ENCODE measurements around the gene SH3TC2. TPM values are rescaled to one million over a fixed set of nuclear protein-coding genes. Genes with fewer than 3 reads are reported as not detected.

The SH3TC2 gene
- total RNA-seq, 1 experiment from 2014 or later = 2.9 TPM

DNA sequence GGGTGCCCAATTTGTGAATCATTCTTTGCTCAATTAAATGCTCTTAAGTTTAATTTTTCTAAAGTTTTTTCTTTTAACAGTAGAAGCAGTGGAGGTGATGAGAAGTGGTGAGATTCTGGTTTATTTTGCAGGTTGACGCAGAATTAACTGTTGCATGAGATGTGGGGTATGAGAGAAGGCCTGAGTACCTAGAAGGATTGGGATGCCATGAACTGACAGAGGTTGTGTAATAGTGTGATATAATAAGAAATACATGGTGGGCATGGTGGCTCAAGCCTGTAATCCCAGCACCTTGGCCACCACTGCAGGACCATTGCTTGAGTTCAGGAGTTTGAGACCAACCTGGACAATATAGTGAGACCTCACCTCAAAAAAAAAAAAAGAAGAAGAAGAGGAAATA lies 8.4 kb upstream of the SH3TC2 start:
- no peaks in the 10 kb centered on the region; the same call in none of the 2 replicates for H3K9me3 ChIP-seq
- no peaks in the 10 kb centered on the region for H3K36me3 ChIP-seq
- no peak overlapping the region for H3K4me3 ChIP-seq
- DNase-seq = no peak
- H3K27me3 ChIP-seq = no peaks in the 10 kb centered on the region

GRCh38 chr5:149069711-149070110 lies 6.8 kb upstream of the SH3TC2 start:
- H3K4me3 ChIP-seq = no peak overlapping the region
- H3K27me3 ChIP-seq = no peaks in the 10 kb centered on the region
- H3K36me3 ChIP-seq = no peaks in the 10 kb centered on the region
- no peak for DNase-seq
- no peaks in the 10 kb centered on the region; the same call in 1 of the 2 replicates for H3K9me3 ChIP-seq

DNA sequence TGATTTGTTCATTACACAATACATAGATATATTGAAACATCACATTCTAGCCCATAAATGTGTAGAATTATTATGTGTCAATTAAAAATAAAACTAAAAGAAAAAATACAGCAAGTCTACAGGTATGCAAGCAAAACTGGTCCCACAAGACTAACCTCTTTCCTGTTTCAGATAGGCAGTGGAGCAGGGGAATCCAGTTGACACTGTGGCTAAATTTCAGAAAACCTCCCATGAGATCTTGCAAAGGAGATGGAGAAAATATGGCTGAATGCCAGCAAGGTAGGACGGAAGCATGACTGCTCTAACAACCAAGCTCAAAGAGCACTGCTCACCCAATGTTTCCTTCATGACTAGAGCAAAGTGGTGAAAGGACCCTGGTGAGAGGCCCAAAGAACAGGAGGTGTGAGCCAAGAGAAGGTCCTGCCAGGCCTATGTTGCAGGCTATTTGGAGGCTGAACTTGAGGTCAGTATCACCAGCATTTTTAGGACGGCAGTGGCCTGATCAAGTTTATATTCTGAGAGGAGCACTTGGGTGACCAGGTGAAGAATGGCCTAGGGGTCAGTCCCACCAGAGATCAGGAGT lies 1.1 kb upstream of the SH3TC2 start:
- no peaks in the 10 kb centered on the region; the same call in 1 of the 2 replicates for H3K9me3 ChIP-seq
- DNase-seq = no peak
- H3K27me3 ChIP-seq = no peaks in the 10 kb centered on the region
- no peak overlapping the region for H3K4me3 ChIP-seq
- H3K36me3 ChIP-seq = no peaks in the 10 kb centered on the region

- DNase-seq = peak; percentile 95
- Histone ChIP-seq H3K27me3 (no peaks in the 10 kb centered on the region), H3K4me3 (no peak overlapping the region), H3K9me3 (peaks cover 10% of the 10 kb centered on the region), H3K36me3 (no peaks in the 10 kb centered on the region)
Observed at GRCh38 chr5:149062371-149063016, 368 bp downstream of the SH3TC2 start.

GRCh38 chr5:149061341-149061740 lies 1.5 kb downstream of the SH3TC2 start:
- peaks cover 11% of the 10 kb centered on the region for H3K9me3 ChIP-seq

GRCh38 chr5:149060325-149060724 lies 2.5 kb downstream of the SH3TC2 start:
- Histone ChIP-seq H3K27me3 (no peaks in the 10 kb centered on the region), H3K36me3 (no peaks in the 10 kb centered on the region), H3K4me3 (no peak overlapping the region), H3K9me3 (peaks cover 11% of the 10 kb centered on the region)
- peak; percentile 26 for DNase-seq

More at GRCh38 chr5:149061341-149061740, 1.5 kb downstream of the SH3TC2 start:
- no peak overlapping the region for H3K4me3 ChIP-seq
- H3K27me3 ChIP-seq = no peaks in the 10 kb centered on the region
- H3K36me3 ChIP-seq = no peaks in the 10 kb centered on the region
- no peak for DNase-seq

DNA sequence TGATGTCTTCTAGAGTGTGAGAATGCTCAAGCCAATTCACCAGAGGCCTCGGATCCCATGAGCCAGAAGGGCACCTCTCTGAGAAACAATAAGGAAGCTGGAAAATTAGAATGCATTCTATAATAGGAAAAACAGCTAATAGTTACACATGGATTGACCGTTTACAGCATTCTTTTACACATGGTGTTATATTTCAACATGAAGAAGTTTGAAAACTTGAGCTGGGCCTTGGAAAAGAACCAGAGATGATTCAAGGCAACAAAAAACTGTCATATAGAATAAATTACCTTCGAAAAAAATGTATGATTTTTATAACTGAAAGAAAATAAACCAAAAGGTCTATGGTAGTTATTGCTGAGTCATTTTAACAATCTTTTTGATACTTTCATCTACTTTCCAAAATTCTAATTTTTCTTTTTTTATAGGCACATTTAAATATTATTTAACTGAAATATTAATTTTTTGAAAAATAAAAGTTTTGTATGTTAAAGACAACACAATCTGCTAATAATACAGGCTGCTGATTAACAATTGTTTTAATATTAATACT lies 6.2 kb downstream of the SH3TC2 start:
- Histone ChIP-seq H3K9me3 (peaks cover 11% of the 10 kb centered on the region), H3K36me3 (no peaks in the 10 kb centered on the region), H3K27me3 (no peaks in the 10 kb centered on the region), H3K4me3 (no peak overlapping the region)
- peak; percentile 41 for DNase-seq

DNA sequence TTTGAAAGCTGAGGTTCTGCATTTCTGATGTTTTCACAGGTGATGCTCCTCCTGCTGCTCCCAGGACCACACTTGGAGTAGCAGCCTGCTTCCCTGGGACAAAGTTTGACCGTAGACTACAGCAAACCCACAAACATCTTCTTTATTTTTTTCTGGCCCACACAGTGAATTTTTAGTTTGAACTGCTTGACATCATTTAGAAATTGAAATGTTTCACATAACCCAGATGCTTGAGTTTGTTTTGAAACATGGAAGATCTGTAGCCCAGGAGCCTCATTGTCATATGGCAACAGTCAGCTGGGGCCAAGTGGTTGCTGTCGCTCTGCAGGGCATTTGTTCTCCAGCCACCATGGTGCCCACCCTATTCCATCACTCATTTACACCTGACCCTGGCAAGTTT lies 8.4 kb downstream of the SH3TC2 start:
- H3K4me3 ChIP-seq = no peak overlapping the region
- DNase-seq = no peak
- peaks cover 11% of the 10 kb centered on the region for H3K9me3 ChIP-seq
- no peaks in the 10 kb centered on the region for H3K27me3 ChIP-seq
- H3K36me3 ChIP-seq = no peaks in the 10 kb centered on the region

GRCh38 chr5:149053072-149053695 lies 9.7 kb downstream of the SH3TC2 start:
- DNase-seq = peak; percentile 71
- H3K36me3 ChIP-seq = no peaks in the 10 kb centered on the region
- H3K4me3 ChIP-seq = no peak overlapping the region
- no peaks in the 10 kb centered on the region for H3K27me3 ChIP-seq
- peaks cover 8% of the 10 kb centered on the region for H3K9me3 ChIP-seq

- H3K4me3 ChIP-seq = no peak overlapping the region
- no peaks in the 10 kb centered on the region for H3K36me3 ChIP-seq
Observed at GRCh38 chr5:149049371-149049781, 13.5 kb downstream of the SH3TC2 start.

DNA sequence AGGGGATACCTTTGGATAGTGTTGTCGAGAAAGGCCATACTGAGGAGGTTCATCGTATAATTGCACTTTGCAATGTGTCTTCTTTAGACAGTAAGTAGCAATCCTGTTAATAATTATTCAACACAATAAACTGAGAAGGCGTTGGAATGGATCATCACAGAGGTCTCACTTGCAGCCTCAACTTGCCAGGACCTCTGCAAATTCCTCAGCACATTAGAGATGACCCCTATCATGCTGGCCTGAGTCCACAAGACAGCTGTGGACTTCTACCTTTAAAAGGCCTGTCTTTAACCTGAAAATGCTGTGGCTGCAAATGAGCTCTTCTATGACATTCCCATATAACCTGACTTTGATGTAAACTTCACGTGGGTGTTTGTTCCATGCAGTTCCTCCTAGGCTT lies 14.1 kb downstream of the SH3TC2 start:
- H3K9me3 ChIP-seq = no peaks in the 10 kb centered on the region
- no peak for DNase-seq
- no peaks in the 10 kb centered on the region for H3K27me3 ChIP-seq

More at GRCh38 chr5:149049371-149049781, 13.5 kb downstream of the SH3TC2 start:
- H3K9me3 ChIP-seq = no peaks in the 10 kb centered on the region
- DNase-seq = peak; percentile 97
- H3K27me3 ChIP-seq = no peaks in the 10 kb centered on the region

DNA sequence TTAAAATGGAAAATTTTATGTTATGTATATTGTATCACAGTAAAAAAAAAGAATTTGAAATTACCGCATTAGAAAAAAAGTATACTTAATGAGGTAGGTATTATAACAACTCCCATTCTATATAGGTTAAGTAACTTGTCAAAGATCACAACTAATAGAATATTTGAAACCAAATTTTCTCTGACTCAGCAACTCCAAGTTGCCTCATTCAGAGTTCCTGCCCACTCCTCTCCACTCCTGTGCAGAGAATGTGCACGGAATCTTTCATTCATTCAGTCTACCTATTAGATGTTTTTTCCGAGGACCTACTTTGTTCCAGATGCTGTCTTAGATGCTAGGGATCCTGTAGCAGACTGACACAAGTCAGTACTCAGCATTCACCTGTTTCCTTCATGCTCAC lies 15.4 kb downstream of the SH3TC2 start:
- no peaks in the 10 kb centered on the region for H3K36me3 ChIP-seq
- no peaks in the 10 kb centered on the region for H3K9me3 ChIP-seq
- H3K4me3 ChIP-seq = no peak overlapping the region
- no peak for DNase-seq
- H3K27me3 ChIP-seq = no peaks in the 10 kb centered on the region

More for the DNA sequence above, 14.1 kb downstream of the SH3TC2 start:
- no peaks in the 10 kb centered on the region for H3K36me3 ChIP-seq
- H3K4me3 ChIP-seq = no peak overlapping the region

- Histone ChIP-seq H3K9me3 (no peaks in the 10 kb centered on the region), H3K36me3 (no peaks in the 10 kb centered on the region), H3K4me3 (no peak overlapping the region), H3K27me3 (no peaks in the 10 kb centered on the region)
- DNase-seq = no peak
Observed at GRCh38 chr5:149046196-149046829, 16.5 kb downstream of the SH3TC2 start.

DNA sequence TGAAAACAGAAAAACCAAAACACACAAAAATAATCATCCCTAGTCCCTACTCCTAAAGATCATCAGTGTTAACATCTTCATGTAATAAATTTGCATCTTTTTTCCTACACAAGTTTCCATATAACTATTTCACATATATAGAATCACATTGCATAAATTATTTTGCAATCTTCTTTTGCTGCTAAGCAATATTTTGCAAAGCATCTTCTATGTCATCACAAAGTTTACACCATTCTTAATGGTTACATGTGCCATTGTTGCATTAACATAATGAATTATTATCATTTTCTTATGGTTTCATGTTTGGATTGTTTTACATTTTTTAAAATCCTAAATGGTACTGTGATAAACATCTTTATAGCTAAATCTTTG lies 17.8 kb downstream of the SH3TC2 start:
- no peaks in the 10 kb centered on the region for H3K9me3 ChIP-seq
- H3K27me3 ChIP-seq = no peaks in the 10 kb centered on the region
- H3K36me3 ChIP-seq = no peaks in the 10 kb centered on the region
- DNase-seq = no peak
- no peak overlapping the region for H3K4me3 ChIP-seq

DNA sequence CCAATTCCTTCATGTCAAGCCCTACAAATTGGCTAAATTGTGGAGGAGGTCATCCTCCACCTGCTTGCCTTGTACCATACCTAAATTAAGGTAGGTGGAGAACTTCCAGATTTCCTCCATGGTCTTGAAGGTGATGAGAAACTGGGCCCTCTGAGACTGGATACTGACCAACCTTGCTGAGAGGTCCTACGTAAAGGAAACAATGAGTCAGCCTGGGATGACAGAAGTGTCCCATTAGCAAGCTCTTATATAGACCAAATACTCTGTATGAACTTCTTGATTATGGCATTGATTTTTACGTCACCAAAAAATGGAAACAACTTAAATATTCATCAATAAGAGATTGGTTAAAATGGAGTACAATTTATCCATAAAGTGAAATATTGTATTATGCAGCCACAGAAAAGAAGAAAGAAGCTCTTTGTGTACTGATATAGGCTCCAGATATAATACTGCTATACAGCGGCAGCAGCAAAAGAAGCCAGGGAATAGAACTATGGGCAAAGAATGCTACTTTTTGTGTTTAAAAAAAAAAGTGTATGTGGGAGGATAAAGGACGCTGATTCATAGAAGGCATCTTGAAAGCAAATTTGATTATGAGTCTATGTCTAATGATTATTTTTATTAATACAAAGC lies 18.3 kb downstream of the SH3TC2 start:
- no peak for DNase-seq
- H3K36me3 ChIP-seq = no peaks in the 10 kb centered on the region
- H3K27me3 ChIP-seq = no peaks in the 10 kb centered on the region
- no peaks in the 10 kb centered on the region for H3K9me3 ChIP-seq
- no peak overlapping the region for H3K4me3 ChIP-seq

- DNase-seq = no peak
- Histone ChIP-seq H3K4me3 (no peak overlapping the region), H3K27me3 (no peaks in the 10 kb centered on the region), H3K36me3 (no peaks in the 10 kb centered on the region), H3K9me3 (no peaks in the 10 kb centered on the region)
Observed at GRCh38 chr5:149043641-149044040, 19.2 kb downstream of the SH3TC2 start.

GRCh38 chr5:149042865-149043264 lies 20.0 kb downstream of the SH3TC2 start:
- H3K4me3 ChIP-seq = no peak overlapping the region
- H3K36me3 ChIP-seq = no peaks in the 10 kb centered on the region
- no peaks in the 10 kb centered on the region for H3K27me3 ChIP-seq

More at GRCh38 chr5:149042865-149043264, 20.0 kb downstream of the SH3TC2 start:
- no peaks in the 10 kb centered on the region for H3K9me3 ChIP-seq
- DNase-seq = no peak

Data from MG63 (cell line).